Liver (tissue), 3 donors: ENCODE data around the gene FER1L5.

ENCODE experiments used
- GABPA ChIP-seq, 2 donors: IDR thresholded peaks in 1 of 2; conservative IDR thresholded peaks in 1 of 2; 2 replicates each; pipeline ENCODE4 v1.6.1; 2016; ENCODE audit warnings: antibody characterized with exemption in 2 of 2, mild to moderate bottlenecking in 1 of 2, moderate library complexity in 1 of 2
- TF ChIP-seq, protein P1 (sequence below): fragments of 150-350 bp; IDR thresholded peaks from 2 replicates; pipeline ENCODE4 v1.5.1; 2017; ENCODE audit warnings: improper control_type of control experiment, low read depth, low read length; ENCODE audit not compliant: missing input control
- TF ChIP-seq, protein P2 (sequence below): IDR thresholded peaks from 2 replicates; pipeline ENCODE4 v1.6.1; 2016; ENCODE audit warnings: antibody characterized with exemption, mild to moderate bottlenecking
- donor health status: healthy.
- donor health status: healthy.

DNA sequence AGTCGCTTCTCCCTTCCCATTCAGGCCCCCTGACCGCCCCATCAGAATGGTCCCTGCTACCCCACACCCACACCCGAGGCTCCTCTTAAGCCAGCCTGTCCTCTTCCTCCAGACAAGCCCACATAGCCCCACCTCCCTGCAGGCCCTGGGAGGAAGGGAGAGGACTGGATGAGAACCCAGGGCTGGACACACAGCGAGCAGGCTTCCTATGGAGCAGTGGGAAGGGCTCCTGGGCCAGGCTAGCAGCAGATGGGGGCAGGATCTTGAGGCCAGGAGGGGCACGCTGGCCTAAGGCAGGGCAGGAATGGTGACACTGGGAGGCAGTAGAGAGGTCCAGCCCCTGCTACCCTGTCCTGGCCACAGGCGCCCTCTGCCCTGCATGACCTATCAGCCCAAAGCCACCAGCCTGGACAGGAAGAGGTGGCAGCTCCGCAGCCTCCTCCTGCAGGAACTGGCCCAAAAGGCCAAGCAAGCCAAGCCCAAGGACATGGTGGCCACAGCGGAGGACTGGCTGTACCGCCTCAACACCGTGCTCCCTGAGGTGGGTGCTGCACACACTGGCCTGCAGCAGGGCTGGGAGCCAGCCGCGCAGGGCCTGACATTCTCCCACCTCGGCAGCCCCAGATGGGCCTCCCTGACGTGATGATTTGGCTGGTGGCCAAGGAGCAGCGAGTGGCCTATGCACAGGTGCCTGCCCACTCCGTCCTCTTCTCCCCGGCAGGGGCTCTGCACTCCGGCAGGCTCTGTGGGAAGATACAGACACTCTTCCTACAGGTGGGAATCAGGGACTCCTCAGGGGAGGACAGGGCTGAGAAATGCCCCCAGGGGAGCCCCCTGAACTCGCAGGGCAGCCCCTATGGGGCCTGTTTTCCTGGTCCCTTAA lies 43.3 kb downstream of the FER1L5 start:
- TF ChIP-seq, protein P1, sequence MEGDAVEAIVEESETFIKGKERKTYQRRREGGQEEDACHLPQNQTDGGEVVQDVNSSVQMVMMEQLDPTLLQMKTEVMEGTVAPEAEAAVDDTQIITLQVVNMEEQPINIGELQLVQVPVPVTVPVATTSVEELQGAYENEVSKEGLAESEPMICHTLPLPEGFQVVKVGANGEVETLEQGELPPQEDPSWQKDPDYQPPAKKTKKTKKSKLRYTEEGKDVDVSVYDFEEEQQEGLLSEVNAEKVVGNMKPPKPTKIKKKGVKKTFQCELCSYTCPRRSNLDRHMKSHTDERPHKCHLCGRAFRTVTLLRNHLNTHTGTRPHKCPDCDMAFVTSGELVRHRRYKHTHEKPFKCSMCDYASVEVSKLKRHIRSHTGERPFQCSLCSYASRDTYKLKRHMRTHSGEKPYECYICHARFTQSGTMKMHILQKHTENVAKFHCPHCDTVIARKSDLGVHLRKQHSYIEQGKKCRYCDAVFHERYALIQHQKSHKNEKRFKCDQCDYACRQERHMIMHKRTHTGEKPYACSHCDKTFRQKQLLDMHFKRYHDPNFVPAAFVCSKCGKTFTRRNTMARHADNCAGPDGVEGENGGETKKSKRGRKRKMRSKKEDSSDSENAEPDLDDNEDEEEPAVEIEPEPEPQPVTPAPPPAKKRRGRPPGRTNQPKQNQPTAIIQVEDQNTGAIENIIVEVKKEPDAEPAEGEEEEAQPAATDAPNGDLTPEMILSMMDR, result no peak
- TF ChIP-seq, protein P2, sequence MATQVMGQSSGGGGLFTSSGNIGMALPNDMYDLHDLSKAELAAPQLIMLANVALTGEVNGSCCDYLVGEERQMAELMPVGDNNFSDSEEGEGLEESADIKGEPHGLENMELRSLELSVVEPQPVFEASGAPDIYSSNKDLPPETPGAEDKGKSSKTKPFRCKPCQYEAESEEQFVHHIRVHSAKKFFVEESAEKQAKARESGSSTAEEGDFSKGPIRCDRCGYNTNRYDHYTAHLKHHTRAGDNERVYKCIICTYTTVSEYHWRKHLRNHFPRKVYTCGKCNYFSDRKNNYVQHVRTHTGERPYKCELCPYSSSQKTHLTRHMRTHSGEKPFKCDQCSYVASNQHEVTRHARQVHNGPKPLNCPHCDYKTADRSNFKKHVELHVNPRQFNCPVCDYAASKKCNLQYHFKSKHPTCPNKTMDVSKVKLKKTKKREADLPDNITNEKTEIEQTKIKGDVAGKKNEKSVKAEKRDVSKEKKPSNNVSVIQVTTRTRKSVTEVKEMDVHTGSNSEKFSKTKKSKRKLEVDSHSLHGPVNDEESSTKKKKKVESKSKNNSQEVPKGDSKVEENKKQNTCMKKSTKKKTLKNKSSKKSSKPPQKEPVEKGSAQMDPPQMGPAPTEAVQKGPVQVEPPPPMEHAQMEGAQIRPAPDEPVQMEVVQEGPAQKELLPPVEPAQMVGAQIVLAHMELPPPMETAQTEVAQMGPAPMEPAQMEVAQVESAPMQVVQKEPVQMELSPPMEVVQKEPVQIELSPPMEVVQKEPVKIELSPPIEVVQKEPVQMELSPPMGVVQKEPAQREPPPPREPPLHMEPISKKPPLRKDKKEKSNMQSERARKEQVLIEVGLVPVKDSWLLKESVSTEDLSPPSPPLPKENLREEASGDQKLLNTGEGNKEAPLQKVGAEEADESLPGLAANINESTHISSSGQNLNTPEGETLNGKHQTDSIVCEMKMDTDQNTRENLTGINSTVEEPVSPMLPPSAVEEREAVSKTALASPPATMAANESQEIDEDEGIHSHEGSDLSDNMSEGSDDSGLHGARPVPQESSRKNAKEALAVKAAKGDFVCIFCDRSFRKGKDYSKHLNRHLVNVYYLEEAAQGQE, result no peak
- TF ChIP-seq GABPA (IDR thresholded peaks at IDR 0.05 in 1 of 2, conservative IDR thresholded peaks at IDR 0.05 in 1 of 2), result no peak
